GM21825 (cell line): ENCODE data around the gene NUB1.

Experiments
- ATAC-seq: cut with Tn5 transposase; IDR thresholded peaks from one replicate; pipeline ENCODE4 v1.9.1; 2021; ENCODE audit warnings: mild to moderate bottlenecking, moderate library complexity; ENCODE audit not compliant: unreplicated experiment

Gene NUB1

DNA sequence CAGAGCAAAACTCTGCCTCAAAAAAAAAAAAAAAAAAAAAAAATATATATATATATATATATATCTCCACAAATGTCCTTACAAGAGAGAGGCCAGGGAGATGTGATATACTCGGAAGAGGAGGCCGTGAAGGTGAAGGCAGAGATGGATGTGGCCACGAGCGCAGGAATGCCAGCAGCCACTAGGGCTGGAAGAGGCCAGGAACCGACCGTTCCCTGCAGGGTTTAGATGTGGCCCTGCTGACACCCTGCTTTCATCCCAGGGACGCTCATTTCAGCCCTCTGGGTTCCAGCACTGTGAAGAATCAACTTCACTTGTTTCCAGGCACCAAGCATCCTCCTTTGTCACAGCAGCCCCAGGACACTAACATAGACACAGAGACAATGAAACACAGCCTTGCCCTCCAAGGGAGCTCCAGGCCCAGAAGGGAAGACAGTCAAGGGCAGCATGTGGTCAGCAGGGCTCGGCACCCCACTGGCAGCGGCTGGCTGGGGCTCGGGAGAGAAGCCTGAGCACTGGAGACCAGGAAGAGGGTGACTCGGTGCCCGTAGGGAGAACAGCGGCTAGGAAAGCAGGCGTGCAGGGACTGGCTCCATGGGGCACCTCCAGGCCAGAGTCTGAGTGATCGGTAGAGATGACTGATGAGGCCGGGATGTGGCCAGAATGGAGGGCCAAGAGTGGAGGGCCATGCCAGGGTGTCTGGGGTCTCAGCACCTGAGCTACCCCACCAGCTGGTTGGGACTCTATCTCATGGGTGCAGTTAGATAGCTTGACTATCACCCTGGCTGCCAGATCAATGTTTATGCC is 60.6 kb downstream of the NUB1 start:
- ATAC-seq = no peak

DNA sequence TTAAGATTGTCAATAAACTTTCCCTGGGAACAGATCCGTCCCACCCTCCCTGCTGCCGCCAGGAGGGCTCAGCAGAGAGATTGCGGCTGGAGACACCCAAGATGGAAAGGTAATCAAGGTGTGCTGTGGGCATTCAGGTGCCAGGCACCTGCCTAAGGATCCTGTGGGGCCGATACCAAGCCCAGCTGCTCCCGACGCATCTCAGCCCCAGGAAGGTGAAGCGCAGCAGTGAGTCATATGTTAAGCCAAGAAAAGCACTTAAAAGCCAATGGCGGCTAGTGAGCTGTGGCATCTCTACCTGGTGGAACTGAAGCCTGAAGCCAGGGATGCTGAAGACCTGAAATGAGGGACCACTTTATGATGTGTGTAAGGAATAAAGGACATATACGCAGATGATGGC is 62.2 kb downstream of the NUB1 start:
- no peak for ATAC-seq

DNA sequence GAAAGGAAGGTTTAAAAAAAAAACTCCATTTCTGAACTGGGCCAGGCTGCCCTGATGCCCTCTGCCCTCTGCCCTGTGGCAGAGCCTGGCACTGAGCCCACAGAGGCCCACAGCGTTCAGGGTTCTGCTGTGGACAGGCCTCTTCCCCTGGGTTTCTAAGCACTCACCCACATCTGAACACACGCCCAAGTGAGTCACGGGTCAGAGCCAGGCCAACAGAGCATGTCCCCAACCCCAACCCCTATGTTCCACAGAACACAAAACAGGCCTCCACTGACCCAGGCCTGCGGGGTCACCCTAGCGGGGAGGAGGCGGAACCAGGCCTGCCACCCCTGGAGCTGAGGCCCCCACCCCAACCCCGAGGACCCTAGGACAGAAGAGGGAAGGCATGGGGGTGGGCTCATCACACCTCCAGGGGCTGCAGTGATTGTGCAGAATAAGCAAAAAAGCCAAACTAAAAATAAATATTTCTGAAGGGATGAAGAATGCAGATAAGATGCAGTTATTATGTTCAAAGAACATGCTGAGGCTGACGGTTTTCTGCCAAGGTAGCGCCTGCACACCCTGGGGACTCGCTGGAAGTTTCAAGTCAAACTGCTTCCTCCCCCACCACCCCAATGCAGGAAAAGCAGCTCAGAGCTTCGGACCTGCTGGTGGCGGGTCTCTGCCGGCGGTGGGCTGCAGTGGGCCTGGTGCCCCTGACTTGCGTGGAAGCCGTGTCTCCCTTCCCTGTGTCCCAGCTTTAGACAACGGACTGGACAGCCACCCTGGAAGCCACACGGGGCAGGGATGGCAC is 62.8 kb downstream of the NUB1 start:
- no peak for ATAC-seq

DNA sequence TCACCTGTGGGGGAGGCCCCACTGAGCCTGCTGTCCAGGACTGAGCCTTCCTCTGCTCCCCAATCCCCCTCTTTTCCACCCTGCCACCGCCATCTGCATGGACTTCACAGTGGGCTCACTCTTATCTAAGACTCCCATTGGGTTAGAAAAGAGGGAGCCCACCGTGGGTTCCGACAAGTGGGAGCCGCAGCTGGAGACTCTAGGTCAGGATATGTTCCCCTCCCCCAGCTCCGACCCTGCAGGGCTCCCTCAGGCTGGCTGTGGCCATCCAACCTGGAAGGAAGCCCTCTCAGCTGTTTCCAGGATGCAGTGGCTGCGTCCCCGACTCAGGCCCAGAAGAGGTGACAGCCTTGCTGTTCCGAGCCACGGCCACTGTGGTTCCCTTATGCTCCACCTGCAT is 63.4 kb downstream of the NUB1 start:
- ATAC-seq = no peak

DNA sequence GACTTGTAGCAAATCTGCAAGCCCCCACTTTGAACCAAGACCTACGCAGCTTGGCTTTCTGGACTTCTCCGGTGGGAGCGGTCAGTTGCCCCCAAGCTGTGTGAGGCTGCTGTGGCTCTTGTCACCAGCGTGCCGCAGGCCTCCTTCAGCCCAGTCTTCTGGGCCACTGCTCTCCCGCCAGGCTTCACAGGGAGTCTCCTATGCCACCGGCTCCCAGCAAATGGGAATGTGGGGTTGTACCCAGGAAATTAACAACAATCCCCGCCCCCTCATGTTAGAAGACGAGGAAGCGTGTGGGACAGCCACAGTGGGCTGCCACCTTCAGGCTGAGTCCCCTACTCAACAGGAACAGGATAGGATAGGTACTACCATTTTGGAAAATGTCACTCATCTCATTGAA is 64.0 kb downstream of the NUB1 start:
- no peak for ATAC-seq

DNA sequence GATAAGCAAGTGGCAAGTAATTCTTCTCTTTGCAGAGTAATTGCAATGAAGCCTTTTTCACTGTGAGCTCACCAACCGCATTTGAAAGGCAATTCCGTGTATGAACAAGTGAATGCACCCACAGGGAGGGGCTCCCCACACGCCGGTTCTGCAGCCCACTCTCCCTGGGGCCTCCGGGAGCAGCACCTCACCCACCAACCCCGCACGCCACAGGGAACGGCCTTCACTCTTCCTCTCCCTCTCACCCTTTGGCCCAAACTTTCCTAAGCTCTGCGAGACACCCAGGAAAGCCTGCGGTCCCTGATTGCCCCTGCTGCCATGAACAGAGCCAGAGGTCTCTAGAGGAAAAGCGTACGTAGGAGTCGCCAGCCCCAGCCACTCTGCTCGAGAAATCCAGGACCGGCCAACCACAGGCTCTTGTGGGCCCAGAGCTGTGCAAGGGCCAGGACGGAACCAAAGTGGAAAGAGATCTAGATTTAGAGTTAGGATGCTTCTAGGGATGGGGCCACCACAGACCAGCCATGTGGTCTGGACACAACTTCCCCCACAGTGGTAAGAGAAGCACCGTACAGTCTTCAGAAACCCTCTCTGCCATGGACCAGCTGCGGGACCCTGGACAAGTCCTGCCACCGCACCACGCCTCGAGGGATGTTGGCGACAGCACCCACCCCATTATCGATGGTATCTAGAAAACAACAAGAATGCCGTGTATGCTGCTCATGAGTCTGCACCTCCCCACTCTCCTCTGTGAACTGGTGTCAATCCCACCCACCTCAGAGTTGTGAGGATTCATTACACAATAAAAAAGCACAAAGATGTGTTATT is 64.7 kb downstream of the NUB1 start:
- ATAC-seq = no peak

DNA sequence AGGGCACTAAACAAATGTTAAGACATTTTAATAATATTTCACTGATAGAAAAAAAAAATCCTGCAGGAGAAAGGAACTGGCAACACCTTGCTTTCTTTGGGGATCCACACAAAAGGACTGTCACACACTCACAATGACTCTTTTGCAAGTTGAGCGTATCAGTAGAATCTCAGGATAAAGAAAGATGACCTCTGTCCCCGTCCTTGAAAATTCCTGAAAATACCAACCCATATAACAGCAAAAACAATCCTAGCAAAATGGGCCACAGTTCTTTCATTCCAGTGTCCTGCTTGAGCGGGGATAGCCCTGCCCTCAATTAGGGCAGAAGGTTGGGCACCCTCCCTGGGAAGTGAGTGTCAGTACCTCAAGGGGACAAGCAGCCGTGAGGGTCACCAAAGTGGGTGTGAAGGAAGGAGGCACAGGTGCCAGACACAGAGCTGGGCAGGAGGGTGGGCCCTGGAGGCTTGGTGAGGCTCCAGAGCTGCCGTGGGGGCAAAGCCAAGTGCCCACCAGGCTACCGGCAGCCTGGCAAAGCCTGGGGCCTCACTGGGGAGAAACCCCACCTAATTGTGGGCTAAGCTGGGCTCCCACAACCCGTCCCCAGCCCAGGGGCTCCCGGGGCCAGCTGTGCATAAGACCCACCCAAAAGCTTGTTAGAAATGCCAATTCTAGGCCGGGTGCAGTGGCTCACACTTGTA is 65.4 kb downstream of the NUB1 start:
- no peak for ATAC-seq

DNA sequence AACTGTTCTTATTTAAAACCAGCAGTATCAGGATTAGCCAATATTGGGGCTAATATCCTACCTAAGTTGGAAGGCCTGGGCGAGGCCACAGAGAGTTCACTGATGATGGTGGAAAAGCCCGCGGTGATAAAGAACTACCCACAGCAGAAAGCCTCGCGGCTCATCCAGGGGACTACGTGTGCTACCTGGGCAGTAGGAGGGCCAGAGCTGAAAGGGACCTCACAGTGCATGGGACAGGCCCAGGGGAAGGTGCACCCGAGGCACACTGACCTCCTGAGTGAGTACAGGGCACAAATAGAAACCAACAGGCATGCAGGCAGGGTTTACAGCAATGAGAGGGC is 66.9 kb downstream of the NUB1 start:
- ATAC-seq = no peak

DNA sequence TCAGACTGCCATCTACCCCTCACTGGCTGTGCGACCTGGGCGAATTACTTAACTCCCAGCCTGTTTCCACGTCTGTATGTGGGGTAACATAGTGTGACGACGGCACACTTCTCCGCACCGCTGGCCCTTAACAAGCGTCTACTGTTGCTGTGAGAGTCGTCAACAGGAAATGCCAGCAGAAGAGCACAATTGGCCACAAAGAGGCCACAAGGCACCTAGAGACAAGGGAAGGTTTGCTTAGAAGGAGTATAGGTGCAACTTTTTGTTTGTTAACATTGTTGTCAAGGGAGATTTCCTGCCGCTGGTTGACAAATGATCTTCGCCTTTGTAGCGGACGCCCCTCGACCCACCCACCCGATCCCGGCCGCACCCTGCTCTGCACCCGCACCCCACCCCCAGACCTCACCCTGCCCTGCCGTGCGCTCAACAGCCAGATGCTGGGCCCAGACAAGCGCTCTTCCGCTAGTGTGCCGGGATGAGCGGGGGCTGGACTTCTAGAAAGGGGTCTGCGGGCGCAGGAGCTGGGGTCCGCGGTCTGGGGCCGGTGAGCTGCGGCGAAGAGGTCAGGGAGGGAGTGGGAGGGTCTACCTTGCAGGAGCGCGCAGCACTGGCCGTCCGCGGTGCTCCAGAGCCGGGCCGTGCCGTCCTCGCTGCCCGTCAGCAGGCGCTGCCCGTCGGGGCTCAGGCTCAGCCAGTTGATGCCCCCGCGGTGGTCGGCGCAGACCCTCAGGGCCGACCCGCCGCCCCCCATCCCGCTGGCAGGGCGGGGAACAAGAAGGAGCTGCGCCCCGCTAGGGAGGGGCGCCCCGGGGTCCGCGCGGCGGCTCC is 67.4 kb downstream of the NUB1 start:
- peak; percentile 65 for ATAC-seq

DNA sequence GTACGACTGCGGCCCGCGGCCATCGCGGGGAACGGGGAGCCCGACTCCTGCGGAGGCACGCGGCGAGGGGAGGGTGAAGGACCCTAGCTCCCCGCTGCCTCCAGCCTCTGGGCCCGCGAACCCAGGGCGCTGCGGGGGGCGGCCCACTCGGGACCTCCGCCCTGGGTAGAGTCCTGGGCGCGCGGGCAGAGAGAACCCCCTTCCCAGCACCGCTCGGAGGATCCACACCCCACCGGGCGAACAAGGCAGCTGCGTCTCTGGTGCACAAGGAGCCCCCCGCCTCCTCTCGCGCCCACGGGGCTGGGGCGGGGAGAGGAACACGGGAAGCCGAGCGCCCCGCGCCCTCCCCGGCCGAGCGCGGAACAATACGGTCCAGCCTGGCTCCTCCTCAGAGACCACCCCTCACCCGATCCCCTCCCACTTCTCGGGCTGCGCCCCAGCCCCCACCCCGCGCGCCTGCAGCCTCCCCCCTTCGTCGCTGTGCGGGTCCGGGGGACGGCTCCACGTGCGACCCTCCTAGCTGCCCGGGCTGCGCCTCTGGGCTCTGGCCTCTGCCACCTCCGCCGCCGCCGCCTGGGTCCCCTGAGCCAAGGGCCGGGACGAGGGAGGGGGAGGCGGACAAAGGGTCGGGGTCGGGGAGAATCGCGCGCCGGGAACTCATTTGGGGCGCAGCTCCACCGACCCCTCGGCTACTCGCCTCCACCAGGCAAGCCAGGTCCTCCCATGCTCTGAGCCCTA is 68.2 kb downstream of the NUB1 start, which contains the start of gene WDR86:
Gene WDR86 (minus strand): TSS at position 372 of the 738 bp plus-strand sequence. CDS start 449 bp downstream, outside the sequence.
- no peak for ATAC-seq

DNA sequence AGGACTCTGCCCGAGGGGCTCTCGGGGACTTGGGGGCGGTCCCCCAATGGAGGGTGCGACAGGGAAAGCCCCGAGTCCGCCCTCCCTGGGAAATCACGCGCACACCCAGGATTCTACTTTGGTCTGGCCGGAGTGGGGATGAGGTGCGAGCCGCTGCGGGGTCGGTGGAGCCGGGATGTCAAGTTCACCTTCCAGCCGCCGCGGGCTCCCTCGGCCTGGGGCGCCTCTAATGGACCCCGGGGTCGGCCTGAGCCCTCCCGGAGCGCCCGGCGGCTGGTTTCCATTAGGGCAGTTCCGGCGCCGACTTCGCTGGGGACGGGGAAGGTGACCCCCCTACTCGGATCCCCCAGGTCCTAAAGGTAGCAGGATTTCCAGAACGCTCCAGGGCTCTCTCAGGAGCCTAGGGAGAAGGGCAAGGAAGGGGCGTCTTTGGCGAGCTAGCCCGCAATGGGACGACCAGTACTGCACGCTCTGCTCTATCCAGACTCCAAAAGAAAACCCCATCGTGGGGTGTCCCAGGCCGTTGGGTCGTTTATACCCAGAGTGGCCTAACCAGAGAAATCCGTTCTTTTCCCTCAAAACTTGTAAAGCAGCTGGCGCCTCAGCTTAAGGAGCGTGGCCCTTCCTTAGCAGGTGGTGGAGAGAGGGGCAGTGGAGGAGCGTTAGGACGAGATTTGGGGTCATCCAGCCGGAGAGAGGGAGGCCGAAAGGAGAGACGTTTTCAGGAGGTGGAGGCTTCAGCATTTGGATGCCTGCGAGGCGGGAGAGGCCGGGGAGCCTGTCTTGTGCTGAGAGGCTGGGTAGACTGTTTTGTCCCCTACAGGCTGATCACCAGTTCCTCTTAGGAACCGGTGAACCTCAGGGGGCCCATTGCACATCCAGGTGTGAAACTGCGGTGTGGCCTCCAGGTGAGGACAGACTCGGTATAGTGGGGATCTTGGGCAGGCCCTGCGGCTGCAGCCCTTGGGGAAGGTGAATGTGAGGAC is 69.1 kb downstream of the NUB1 start:
- ATAC-seq = no peak

DNA sequence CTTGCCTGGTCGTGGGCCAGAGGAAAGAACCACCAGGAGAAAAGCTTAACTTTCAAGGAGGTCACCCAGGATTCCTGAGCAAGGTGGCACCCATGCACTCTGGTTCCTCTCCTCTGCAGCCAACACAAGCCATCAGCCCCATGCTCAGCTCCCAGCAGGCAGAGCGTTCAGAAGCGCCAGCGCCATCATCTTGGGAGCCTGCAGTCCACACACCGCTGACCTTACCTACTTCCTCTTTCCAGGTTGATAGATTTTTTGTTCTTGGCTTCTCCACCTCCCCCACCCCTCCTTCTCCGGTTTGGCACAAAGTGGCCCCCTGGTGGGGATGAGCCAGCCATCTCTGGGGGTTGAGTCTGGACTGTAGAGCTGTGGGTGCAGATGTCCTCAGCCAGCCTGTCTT is 69.9 kb downstream of the NUB1 start:
- no peak for ATAC-seq

DNA sequence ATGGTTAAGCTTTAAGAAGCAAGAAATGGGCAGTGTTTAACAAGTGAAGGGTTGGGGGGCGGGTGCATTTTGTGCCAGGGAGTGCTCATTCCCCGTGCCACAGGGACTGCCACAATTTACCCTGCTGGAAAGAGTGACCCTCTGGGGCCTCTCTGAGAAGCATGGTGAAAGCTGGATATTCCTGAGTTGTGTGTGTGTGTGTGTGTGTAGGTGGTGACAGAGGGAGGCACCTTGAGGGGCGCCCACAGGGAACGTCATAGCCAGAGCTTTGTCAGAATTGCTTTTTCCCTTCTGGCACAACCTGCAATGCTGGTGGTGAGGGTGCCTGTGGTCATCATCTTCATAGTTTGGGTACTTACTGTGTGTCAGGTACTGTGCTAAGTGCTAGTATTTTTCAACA is 70.7 kb downstream of the NUB1 start:
- no peak for ATAC-seq

DNA sequence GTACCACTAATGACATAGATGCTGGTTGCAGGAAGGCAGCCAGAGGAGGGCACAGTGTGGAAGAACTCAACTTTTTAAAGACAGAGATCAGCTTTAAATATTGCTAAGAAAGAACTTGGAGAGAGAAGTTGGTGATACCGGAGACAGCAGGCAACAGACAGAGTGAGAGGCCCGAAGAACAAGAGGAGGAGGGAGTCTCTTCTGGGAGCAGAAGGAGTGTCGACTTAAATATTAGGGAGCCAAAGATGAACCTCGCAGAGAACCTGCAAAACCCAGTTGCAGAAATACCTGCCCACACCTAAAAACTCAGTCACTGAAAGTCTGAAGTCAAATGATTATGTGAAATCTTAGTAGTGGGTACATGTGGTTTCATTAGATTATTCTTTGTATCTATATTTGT is 71.6 kb downstream of the NUB1 start:
- no peak for ATAC-seq

DNA sequence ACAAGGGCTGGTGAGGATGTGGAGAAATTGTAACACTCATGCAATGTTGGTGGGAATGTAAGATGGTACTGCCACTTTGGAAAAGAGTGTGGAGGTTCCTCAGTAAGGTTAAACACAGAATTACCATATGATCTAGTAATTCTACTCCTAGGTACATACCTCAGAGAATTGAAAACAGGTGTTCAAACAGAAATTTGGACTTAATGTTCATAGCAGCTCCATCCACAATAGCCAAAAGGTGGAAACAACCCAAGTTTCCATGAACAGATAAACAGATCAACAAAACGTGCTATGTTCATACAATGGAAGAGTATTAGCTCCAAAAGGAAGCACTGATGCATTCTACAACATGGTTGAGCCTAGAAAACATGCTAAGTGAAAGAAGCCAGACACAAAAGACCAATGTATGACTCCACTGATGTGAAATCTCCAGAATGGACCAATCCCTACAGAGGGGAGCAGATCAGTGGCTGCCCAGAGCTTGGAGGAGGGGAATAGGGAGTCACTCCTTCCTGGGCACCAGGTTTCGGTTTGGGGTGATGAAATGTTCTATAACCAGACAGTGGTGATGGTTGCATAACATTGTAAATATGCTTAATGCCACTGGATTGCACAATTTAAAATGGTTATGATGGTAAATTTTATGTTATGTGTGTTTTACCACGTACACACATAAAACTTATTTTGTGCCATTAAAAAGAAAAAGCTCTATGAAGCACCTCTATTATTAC is 73.9 kb downstream of the NUB1 start:
- no peak for ATAC-seq

DNA sequence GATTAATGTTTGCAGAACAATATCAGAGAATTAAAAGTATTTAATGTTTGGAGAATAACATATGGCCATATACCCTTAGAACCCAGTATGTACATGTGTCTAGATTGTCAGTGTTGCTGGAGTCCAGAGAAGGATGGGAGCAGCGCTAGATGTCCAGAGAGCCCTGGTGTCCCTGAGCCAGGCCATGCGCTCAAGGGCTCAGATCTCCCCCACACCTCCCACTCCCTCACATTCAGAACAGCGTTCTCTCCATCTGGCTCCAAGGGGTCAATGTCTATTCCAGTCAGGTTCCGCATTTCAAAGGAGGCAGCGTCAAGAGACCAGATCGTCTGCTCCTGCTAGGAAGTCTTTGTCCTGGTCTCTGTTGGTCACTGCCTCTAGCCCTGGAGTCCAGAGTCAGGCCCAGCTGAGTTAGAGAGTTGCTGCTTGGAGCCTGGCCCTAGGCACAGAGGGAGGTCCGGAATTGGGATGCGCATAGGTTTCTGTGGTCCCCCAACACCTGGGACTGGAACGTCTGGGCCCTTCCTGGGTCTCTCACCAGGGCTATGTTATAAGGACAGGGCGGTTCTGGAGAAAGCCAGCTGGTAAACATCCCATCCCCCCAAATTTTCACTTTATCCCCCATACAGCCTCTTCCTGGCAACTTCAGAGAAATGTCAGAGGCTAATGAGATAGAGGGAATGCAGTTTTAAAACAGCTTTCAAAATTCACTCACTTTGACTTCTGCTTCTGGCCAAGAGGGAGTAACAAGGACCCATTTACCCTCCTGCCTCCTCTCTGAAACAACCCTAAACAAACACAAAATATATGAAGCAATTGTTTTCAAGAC is 74.7 kb downstream of the NUB1 start:
- ATAC-seq = no peak

DNA sequence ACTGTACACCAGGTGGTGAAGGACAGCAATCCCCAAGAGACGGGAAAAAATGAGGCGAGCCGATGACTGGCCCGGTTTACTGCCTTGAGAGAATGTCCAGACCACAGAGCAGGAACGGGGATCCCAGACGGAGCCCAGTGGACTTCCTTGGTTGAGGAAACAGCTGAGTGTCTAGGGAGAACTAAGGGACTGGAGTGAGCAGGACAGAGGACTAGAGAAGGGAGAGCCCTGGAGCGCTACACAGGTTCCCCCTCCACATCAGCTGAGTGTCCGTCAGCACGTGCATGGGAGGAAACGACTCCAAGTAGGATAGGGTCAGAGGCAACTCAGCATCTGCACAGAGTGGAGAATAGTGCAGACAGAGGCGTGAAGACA is 75.3 kb downstream of the NUB1 start:
- ATAC-seq = no peak
